ENCODE measurements around the gene MEX3C.

DNA sequence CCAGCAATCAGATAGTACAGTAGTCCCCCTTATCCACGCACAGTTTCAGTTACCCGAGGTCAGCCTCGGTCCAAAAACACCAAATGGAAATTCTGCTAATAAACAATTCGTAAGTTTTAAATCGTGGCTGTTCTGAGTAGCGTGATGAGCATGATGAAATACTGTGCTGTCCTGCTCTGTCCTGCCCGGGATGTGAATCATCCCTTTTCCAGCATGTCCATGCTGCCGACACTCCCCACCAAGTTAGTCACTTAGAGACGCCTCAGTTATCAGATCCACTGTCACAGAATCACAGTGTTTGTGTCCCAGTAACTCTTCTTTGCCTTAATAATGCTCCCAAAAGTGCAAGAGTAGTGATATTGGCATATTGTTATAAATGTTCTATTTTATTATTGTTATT, 62.1 kb downstream of the MEX3C start:
- TF ChIP-seq CTCF (conservative IDR thresholded peaks at IDR 0.05 in 1 of 2, IDR thresholded peaks at IDR 0.05 in 1 of 2; ENCODE audit: low read depth in 1 of 2, low read length in 2 of 2) (no peak), EZH2 (IDR thresholded peaks at IDR 0.05; ENCODE audit: low read length, missing control alignments) (no peak)
